Measurements from ENCODE around the gene CTNNA3. TPM values are rescaled to one million over a fixed set of nuclear protein-coding genes. Genes with fewer than 3 reads are reported as not detected.

Gene CTNNA3
- total and polyA plus RNA-seq, 2 of the 4 experiments (the other 2 are of a cell fraction) = 0.19 to 0.90 TPM

GRCh38 chr10:66378117-66378876 is 1317.7 kb downstream of the CTNNA3 start:
- in situ Hi-C loops (cut with MboI; ENCODE audit: low sequenced_read_pairs) = no loop called here
- no CpG with 5 or more reads among the region's 3 CpGs for WGBS, 2 experiments (ENCODE audit: extremely low coverage in 2 of 2, insufficient read length in 1 of 2)
- no peak overlapping the region for H3K14ac ChIP-seq (replicated peaks; ENCODE audit: low read depth, low read length)
- ChIA-PET CTCF (no interaction called here), POLR2A (ENCODE audit: unreplicated experiment) (no interaction called here)
- no peaks in the 10 kb centered on the region for H4K20me1 ChIP-seq (ENCODE audit: insufficient read depth, low read length)
- H3K56ac ChIP-seq (ENCODE audit: extremely low read depth, insufficient read depth, low read length) = no peak overlapping the region
- no peak overlapping the region for H4K5ac ChIP-seq (ENCODE audit: low read depth, low read length)
- no peak overlapping the region for H3K4ac ChIP-seq (ENCODE audit: low read depth, low read length)
- no peak overlapping the region for H2AK9ac ChIP-seq (replicated peaks; ENCODE audit: low read depth, low read length, poor library complexity)
- H3K27me3 ChIP-seq (ENCODE audit: control insufficient read depth, insufficient read depth, low read length) = no peaks in the 10 kb centered on the region
- no peak overlapping the region for H3K4me3 ChIP-seq (ENCODE audit: insufficient read depth, low read depth, low read length)
- dilution Hi-C loops (cut with HindIII; ENCODE audit: low sequenced_read_pairs, unreplicated experiment) = no loop called here
- intact Hi-C loops (cut with micrococcal nuclease) = no loop called here
- H2BK120ac ChIP-seq (ENCODE audit: low read depth, low read length) = no peak overlapping the region
- no peak overlapping the region for H3K27ac ChIP-seq (ENCODE audit: insufficient read depth, low read length)
- H2BK20ac ChIP-seq (ENCODE audit: low read depth, low read length) = no peak overlapping the region
- H3K36me3 ChIP-seq (ENCODE audit: control insufficient read depth, insufficient read depth, low read length) = no peaks in the 10 kb centered on the region
- H3K79me1 ChIP-seq (ENCODE audit: low read depth in 1 of 2, low read length in 2 of 2) = no peaks in the 10 kb centered on the region
- H4K8ac ChIP-seq (ENCODE audit: low read depth in 2 of 2, low read length in 2 of 2) = no peak overlapping the region
- H3K9me3 ChIP-seq (ENCODE audit: control insufficient read depth, insufficient read depth, low read length) = peaks cover 1% of the 10 kb centered on the region; the same call in 1 of the 2 replicates
- no peak overlapping the region for H2AFZ ChIP-seq (replicated peaks; ENCODE audit: low read length, poor library complexity)
- ATAC-seq (ENCODE audit: low read depth) = no peak
- H3K9ac ChIP-seq (ENCODE audit: low read depth, low read length) = no peak overlapping the region
- H3K18ac ChIP-seq (ENCODE audit: low read depth, low read length) = no peak overlapping the region
- TF ChIP-seq MXI1 (IDR thresholded peaks at IDR 0.05; ENCODE audit: borderline replicate concordance, low read depth, low read length) (no peak), CHD1 (IDR thresholded peaks at IDR 0.05; ENCODE audit: low read depth, low read length) (no peak), RCOR1 (IDR thresholded peaks at IDR 0.05; ENCODE audit: insufficient replicate concordance, low read length) (no peak), ELK1 (IDR thresholded peaks at IDR 0.05; ENCODE audit: borderline replicate concordance, low read depth, low read length) (no peak), MAZ (IDR thresholded peaks at IDR 0.05; ENCODE audit: borderline replicate concordance, low read depth, low read length) (no peak), BHLHE40 (IDR thresholded peaks at IDR 0.05; ENCODE audit: low read depth, low read length) (no peak), RAD21 (IDR thresholded peaks at IDR 0.05; ENCODE audit: low read length) (no peak), POLR2A (IDR thresholded peaks at IDR 0.05; ENCODE audit: low read depth, low read length) (no peak), MAFK (IDR thresholded peaks at IDR 0.05; ENCODE audit: low read depth, low read length) (no peak), FOS (IDR thresholded peaks at IDR 0.05; ENCODE audit: low read depth, low read length) (no peak), CEBPB (IDR thresholded peaks at IDR 0.05; ENCODE audit: low read depth, low read length) (no peak), NFE2L2 (IDR thresholded peaks at IDR 0.05; ENCODE audit: low read depth, low read length) (no peak), SMC3 (IDR thresholded peaks at IDR 0.05; ENCODE audit: low read depth, low read length) (no peak), USF2 (IDR thresholded peaks at IDR 0.05; ENCODE audit: low read depth, low read length) (no peak), RFX5 (IDR thresholded peaks at IDR 0.05; ENCODE audit: low read depth, low read length) (no peak)
- H2AK5ac ChIP-seq (ENCODE audit: low read depth, low read length) = no peak overlapping the region
- no peak overlapping the region for H2BK5ac ChIP-seq (ENCODE audit: low read depth, low read length, poor library complexity, severe bottlenecking)
- no peaks in the 10 kb centered on the region for H3K9me1 ChIP-seq (ENCODE audit: insufficient read depth, low read length)
- no peaks in the 10 kb centered on the region for H3K4me1 ChIP-seq (ENCODE audit: control insufficient read depth, insufficient read depth, low read length)
- H2BK15ac ChIP-seq (ENCODE audit: low read depth, low read length) = no peak overlapping the region
- no peak for DNase-seq
- BruUV-seq (replicated peaks) = no TSS peak
- no peak overlapping the region for H3K4me2 ChIP-seq (ENCODE audit: low read depth, low read length)
- no peak overlapping the region for H4K91ac ChIP-seq (ENCODE audit: insufficient read depth, low read depth, low read length)
- H3K23ac ChIP-seq (ENCODE audit: low read depth, low read length) = no peak overlapping the region
